Hematopoietic multipotent progenitor cell treated with erythropoietin and hydrocortisone succinate and interleukin-3 and kit ligand, for 6 days (in vitro differentiated cells): ENCODE results near the gene OGG1.
"Not testable (repeated sequence)": the region's sequence is repeated elsewhere in the genome, so short reads cannot be mapped to it uniquely, and the experiment has no call there.

Source experiments
- DNase-seq: peaks from one replicate; pipeline ENCODE4 v3.0.0-alpha.2; 2015

The OGG1 gene

GRCh38 chr3:9768141-9768775 is 18.5 kb downstream of the OGG1 start:
- no peak for DNase-seq

GRCh38 chr3:9769012-9769411 is 19.3 kb downstream of the OGG1 start:
- no peak for DNase-seq

GRCh38 chr3:9769426-9770275 is 19.9 kb downstream of the OGG1 start, which contains the start of gene CAMK1:
CAMK1 (minus strand) TSS chr3:9769947; CDS start chr3:9767749, 2,198 bp downstream.
- DNase-seq, result peak; percentile 75

- DNase-seq, result no peak
Measured at GRCh38 chr3:9770276-9770812, 20.6 kb downstream of the OGG1 start.

GRCh38 chr3:9771007-9771406 is 21.3 kb downstream of the OGG1 start:
- DNase-seq, result not testable (repeated sequence)

- peak; percentile 61 for DNase-seq
Measured at GRCh38 chr3:9776896-9777693, 27.3 kb downstream of the OGG1 start.

- DNase-seq, result no peak
Measured at GRCh38 chr3:9777694-9778021, 27.9 kb downstream of the OGG1 start.

- DNase-seq, result no peak
Measured at GRCh38 chr3:9778143-9779074, 28.7 kb downstream of the OGG1 start.

- no peak for DNase-seq
Measured at GRCh38 chr3:9779075-9779593, 29.4 kb downstream of the OGG1 start.

- peak; percentile 81 for DNase-seq
Measured at GRCh38 chr3:9779721-9780457, 30.1 kb downstream of the OGG1 start.

- no peak for DNase-seq
Measured at GRCh38 chr3:9780458-9780812, 30.7 kb downstream of the OGG1 start.

GRCh38 chr3:9780910-9781309 is 31.2 kb downstream of the OGG1 start:
- DNase-seq, result no peak

GRCh38 chr3:9781551-9781950 is 31.8 kb downstream of the OGG1 start:
- no peak for DNase-seq

- DNase-seq, result peak; percentile 72
Measured at GRCh38 chr3:9781978-9782603, 32.3 kb downstream of the OGG1 start.

GRCh38 chr3:9782770-9783169 is 33.0 kb downstream of the OGG1 start:
- peak; percentile 51 for DNase-seq

GRCh38 chr3:9783954-9784353 is 34.2 kb downstream of the OGG1 start:
- no peak for DNase-seq

GRCh38 chr3:9784965-9785364 is 35.2 kb downstream of the OGG1 start:
- DNase-seq, result no peak

- peak; percentile 70 for DNase-seq
Measured at GRCh38 chr3:9785602-9786001, 35.9 kb downstream of the OGG1 start.

- DNase-seq, result peak; percentile 73
Measured at GRCh38 chr3:9786209-9786739, 36.5 kb downstream of the OGG1 start.
